DOHH2 (cell line): ENCODE data around the gene RMP24.
"Not testable (repeated sequence)": the region's sequence is repeated elsewhere in the genome, so short reads cannot be mapped to it uniquely, and the experiment has no call there.

ENCODE experiments used
- H3F3A ChIP-seq: fragments of 200-600 bp; sonication (generic), shearing (Covaris generic); 2 replicates; pipeline ENCODE4 v1.6.0; 2016; ENCODE audit warnings: antibody characterized with exemption, mild to moderate bottlenecking; ENCODE audit not compliant: control insufficient read depth, insufficient read depth
- H3K27ac ChIP-seq: fragments of 200-600 bp; sonication (generic); 2 replicates; pipeline ENCODE4 v1.5.1; 2014; ENCODE audit warnings: low read depth, mild to moderate bottlenecking, low read length, moderate library complexity
- H3K27me3 ChIP-seq: fragments of 200-600 bp; sonication (generic); 2 replicates; pipeline ENCODE4 v1.6.1; 2014; ENCODE audit warnings: mild to moderate bottlenecking, low read length, mixed read lengths; ENCODE audit not compliant: control insufficient read depth
- H3K36me3 ChIP-seq: fragments of 200-600 bp; sonication (generic); 2 replicates; pipeline ENCODE4 v1.6.1; 2014; ENCODE audit warnings: mild to moderate bottlenecking, low read length, moderate library complexity, mixed read lengths; ENCODE audit not compliant: control insufficient read depth
- H3K4me1 ChIP-seq: fragments of 200-600 bp; sonication (generic); 2 replicates; pipeline ENCODE4 v1.6.1; 2014; ENCODE audit warnings: mild to moderate bottlenecking, low read length, mixed read lengths; ENCODE audit not compliant: control insufficient read depth
- H3K4me2 ChIP-seq: fragments of 200-600 bp; sonication (generic); 2 replicates; pipeline ENCODE4 v1.6.0; 2014; ENCODE audit warnings: mild to moderate bottlenecking, low read length, moderate library complexity
- H3K4me3 ChIP-seq: fragments of 200-600 bp; sonication (generic); 2 replicates; pipeline ENCODE4 v1.5.1; 2014; ENCODE audit warnings: mild to moderate bottlenecking, low read length, mixed read lengths
- H3K79me2 ChIP-seq: fragments of 200-600 bp; sonication (generic); 2 replicates; pipeline ENCODE4 v1.6.1; 2014; ENCODE audit warnings: mild to moderate bottlenecking, low read length, mixed read lengths; ENCODE audit not compliant: control insufficient read depth
- H3K9me2 ChIP-seq: fragments of 200-600 bp; sonication (generic); replicated peaks from 2 replicates; pipeline ENCODE4 v1.6.1; 2014; ENCODE audit warnings: mild to moderate bottlenecking, low read length, mixed read lengths; ENCODE audit not compliant: control insufficient read depth
- H3K9me3 ChIP-seq: fragments of 200-600 bp; sonication (generic); 2 replicates; pipeline ENCODE4 v1.6.1; 2014; ENCODE audit warnings: antibody characterized with exemption, low read length, mixed read lengths; ENCODE audit not compliant: control insufficient read depth, insufficient read depth
- H4K20me1 ChIP-seq: fragments of 200-600 bp; sonication (generic); 2 replicates; pipeline ENCODE4 v1.6.0; 2014; ENCODE audit warnings: low read depth, mild to moderate bottlenecking, antibody characterized with exemption, low read length, moderate library complexity; ENCODE audit not compliant: control insufficient read depth, insufficient read depth
- CTCF ChIP-seq: fragments of 200-600 bp; sonication (generic); IDR thresholded peaks from one replicate; pipeline ENCODE4 v1.5.1; 2014; ENCODE audit warnings: antibody characterized with exemption, mild to moderate bottlenecking, low read depth, low read length; ENCODE audit not compliant: poor library complexity, severe bottlenecking
- EZH2phosphoT487 ChIP-seq: fragments of 200-600 bp; sonication (generic); IDR thresholded peaks from 2 replicates; pipeline ENCODE4 v1.6.1; 2017; ENCODE audit warnings: borderline replicate concordance, mild to moderate bottlenecking, antibody characterized with exemption, low read length, moderate library complexity, mixed read lengths

Gene RMP24

GRCh38 chr18:36017232-36017631 lies 44.8 kb downstream of the RMP24 start:
- Histone ChIP-seq H3K27me3 (no peaks in the 10 kb centered on the region), H3K9me2 (no peaks in the 10 kb centered on the region), H3K4me2 (no peak overlapping the region), H3K9me3 (no peaks in the 10 kb centered on the region), H3K4me1 (peaks cover 34% of the 10 kb centered on the region), H3K79me2 (no peaks in the 10 kb centered on the region), H4K20me1 (no peaks in the 10 kb centered on the region), H3F3A (peaks cover 9% of the 10 kb centered on the region), H3K27ac (no peak overlapping the region), H3K4me3 (no peak overlapping the region), H3K36me3 (no peaks in the 10 kb centered on the region)
- TF ChIP-seq CTCF, result no peak
- TF ChIP-seq EZH2phosphoT487, result no peak

GRCh38 chr18:36020174-36020711 lies 47.8 kb downstream of the RMP24 start:
- Histone ChIP-seq H3K9me3 (no peaks in the 10 kb centered on the region), H3K36me3 (peaks cover 8% of the 10 kb centered on the region), H3K4me3 (no peak overlapping the region), H3K79me2 (no peaks in the 10 kb centered on the region), H3K27me3 (no peaks in the 10 kb centered on the region), H3K4me1 (peaks cover 37% of the 10 kb centered on the region), H3K9me2 (no peaks in the 10 kb centered on the region), H3F3A (peaks cover 9% of the 10 kb centered on the region), H3K27ac (no peak overlapping the region), H4K20me1 (no peaks in the 10 kb centered on the region; the same call in 1 of the 2 replicates), H3K4me2 (no peak overlapping the region)
- no peak for TF ChIP-seq CTCF
- no peak for TF ChIP-seq EZH2phosphoT487

GRCh38 chr18:36023336-36023735 lies 50.9 kb downstream of the RMP24 start:
- H3K27ac ChIP-seq, result no peak overlapping the region
- H3K4me2 ChIP-seq, result no peak overlapping the region

GRCh38 chr18:36024241-36024640 lies 51.8 kb downstream of the RMP24 start:
- not testable (repeated sequence) for H3K9me3 ChIP-seq, H3K27ac ChIP-seq, H4K20me1 ChIP-seq, H3K4me2 ChIP-seq, H3K4me3 ChIP-seq, H3K4me1 ChIP-seq, H3K9me2 ChIP-seq, H3F3A ChIP-seq, H3K27me3 ChIP-seq, H3K79me2 ChIP-seq
- H3K36me3 ChIP-seq, result peaks cover 40% of the 10 kb centered on the region

More at GRCh38 chr18:36023336-36023735, 50.9 kb downstream of the RMP24 start:
- Histone ChIP-seq H3K9me3 (no peaks in the 10 kb centered on the region), H4K20me1 (no peaks in the 10 kb centered on the region; the same call in 1 of the 2 replicates), H3K27me3 (no peaks in the 10 kb centered on the region), H3K4me3 (no peak overlapping the region), H3K4me1 (peaks cover 10% of the 10 kb centered on the region), H3F3A (peaks cover 4% of the 10 kb centered on the region), H3K9me2 (no peaks in the 10 kb centered on the region), H3K36me3 (peaks cover 31% of the 10 kb centered on the region), H3K79me2 (no peaks in the 10 kb centered on the region)
- TF ChIP-seq CTCF, result no peak
- TF ChIP-seq EZH2phosphoT487, result no peak
